Duodenal mucosa (tissue), 2 donors: Measurements from ENCODE around the gene RAD9A.

Experiments
- H3K27ac ChIP-seq: one replicate; pipeline ENCODE4 v1.7.0; 2013; ENCODE audit warnings: low read depth, low read length
- H3K27me3 ChIP-seq, 2 donors: one replicate each; pipeline ENCODE4 v1.7.0; 2013; ENCODE audit warnings: low read length in 2 of 2, control low read depth in 1 of 2; ENCODE audit not compliant: insufficient read depth in 2 of 2, control insufficient read depth in 1 of 2
- H3K36me3 ChIP-seq, 2 donors: one replicate each; pipeline ENCODE4 v1.7.0; 2013; ENCODE audit warnings: low read length in 2 of 2, control low read depth in 1 of 2; ENCODE audit not compliant: insufficient read depth in 2 of 2, control insufficient read depth in 1 of 2
- H3K4me1 ChIP-seq, 2 donors: one replicate each; pipeline ENCODE4 v1.7.0; 2013; ENCODE audit warnings: low read length in 2 of 2, control low read depth in 1 of 2; ENCODE audit not compliant: insufficient read depth in 2 of 2, control insufficient read depth in 1 of 2
- H3K4me3 ChIP-seq, 2 donors: one replicate each; pipeline ENCODE4 v1.7.0; 2013; ENCODE audit warnings: low read length in 2 of 2, low read depth in 1 of 2
- H3K9ac ChIP-seq, 2 donors: one replicate each; pipeline ENCODE4 v1.7.0; 2013; ENCODE audit warnings: low read length in 2 of 2, low read depth in 1 of 2
- H3K9me3 ChIP-seq, 2 donors: one replicate each; pipeline ENCODE4 v1.7.0; 2013; ENCODE audit warnings: low read length in 2 of 2, control low read depth in 1 of 2; ENCODE audit not compliant: control insufficient read depth in 1 of 2

Gene RAD9A

GRCh38 chr11:67387069-67387468 lies 4.7 kb upstream of the RAD9A start:
- Histone ChIP-seq H3K9me3 (no peaks in the 10 kb centered on the region), H3K4me1 (peaks cover 0 to 10% of the 10 kb centered on the region in 2 donors), H3K36me3 (no peaks in the 10 kb centered on the region), H3K9ac (no peak overlapping the region), H3K27ac (no peak overlapping the region), H3K27me3 (peaks cover 0 to 6% of the 10 kb centered on the region in 2 donors), H3K4me3 (no peak overlapping the region)

GRCh38 chr11:67387518-67387917 lies 4.3 kb upstream of the RAD9A start:
- peaks cover 0 to 6% of the 10 kb centered on the region in 2 donors for H3K27me3 ChIP-seq
- no peak overlapping the region for H3K9ac ChIP-seq
- no peaks in the 10 kb centered on the region for H3K36me3 ChIP-seq
- H3K4me1 ChIP-seq = peaks cover 3 to 9% of the 10 kb centered on the region in 2 donors
- H3K27ac ChIP-seq = no peak overlapping the region
- H3K4me3 ChIP-seq = no peak overlapping the region
- no peaks in the 10 kb centered on the region for H3K9me3 ChIP-seq

DNA sequence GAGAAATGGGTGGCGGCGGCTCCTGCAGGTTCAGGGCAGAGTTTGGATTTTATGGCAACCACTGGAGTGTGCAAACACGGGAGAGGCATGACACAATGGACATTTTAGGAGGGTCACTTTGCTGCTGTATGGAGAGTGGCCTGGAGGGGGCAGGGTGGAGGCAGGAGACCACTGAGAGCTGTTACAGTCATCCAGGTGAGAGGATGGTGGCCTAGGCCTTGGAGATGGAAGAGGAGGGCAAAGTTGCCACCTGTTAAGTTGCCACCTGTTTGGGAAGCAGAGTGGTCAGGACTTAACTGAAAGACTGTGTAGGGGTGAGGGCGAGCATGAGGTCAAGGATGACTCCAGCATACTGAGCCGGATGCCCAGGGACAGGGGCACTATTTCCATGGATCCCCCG lies 2.3 kb upstream of the RAD9A start:
- Histone ChIP-seq H3K9ac (no peak overlapping the region), H3K27ac (no peak overlapping the region)

DNA sequence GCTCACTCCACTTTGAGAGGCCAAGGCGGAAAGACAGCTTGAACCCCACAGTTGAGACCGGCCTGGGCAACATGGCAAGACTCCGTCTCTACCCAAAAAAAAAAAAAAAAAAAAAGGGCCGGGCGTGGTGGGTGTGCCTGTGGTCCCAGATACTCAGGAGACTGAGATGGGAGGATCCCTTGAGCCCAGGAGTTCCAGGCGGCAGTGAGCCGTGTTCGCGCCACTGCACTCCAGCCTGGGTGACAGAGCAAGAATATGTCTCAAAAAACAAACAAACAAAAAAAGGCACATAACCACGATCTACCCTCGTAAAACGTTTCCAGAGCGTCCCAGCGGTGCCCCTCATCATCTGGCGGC lies 861 bp upstream of the RAD9A start:
- peak overlapping the region; percentile 88 to 91 for H3K4me3 ChIP-seq
- H3K9ac ChIP-seq = peak overlapping the region; percentile 88 to 91
- peaks cover 7 to 11% of the 10 kb centered on the region in 2 donors for H3K4me1 ChIP-seq
- no peaks in the 10 kb centered on the region for H3K9me3 ChIP-seq
- H3K27me3 ChIP-seq = no peaks in the 10 kb centered on the region
- peak overlapping the region; percentile 64 for H3K27ac ChIP-seq
- peaks cover 0 to 22% of the 10 kb centered on the region in 2 donors for H3K36me3 ChIP-seq

More for the DNA sequence above, 2.3 kb upstream of the RAD9A start:
- Histone ChIP-seq H3K4me3 (no peak overlapping the region), H3K4me1 (peaks cover 7 to 11% of the 10 kb centered on the region in 2 donors), H3K36me3 (peaks cover 0 to 12% of the 10 kb centered on the region in 2 donors), H3K9me3 (no peaks in the 10 kb centered on the region), H3K27me3 (peaks cover 0 to 6% of the 10 kb centered on the region in 2 donors)

DNA sequence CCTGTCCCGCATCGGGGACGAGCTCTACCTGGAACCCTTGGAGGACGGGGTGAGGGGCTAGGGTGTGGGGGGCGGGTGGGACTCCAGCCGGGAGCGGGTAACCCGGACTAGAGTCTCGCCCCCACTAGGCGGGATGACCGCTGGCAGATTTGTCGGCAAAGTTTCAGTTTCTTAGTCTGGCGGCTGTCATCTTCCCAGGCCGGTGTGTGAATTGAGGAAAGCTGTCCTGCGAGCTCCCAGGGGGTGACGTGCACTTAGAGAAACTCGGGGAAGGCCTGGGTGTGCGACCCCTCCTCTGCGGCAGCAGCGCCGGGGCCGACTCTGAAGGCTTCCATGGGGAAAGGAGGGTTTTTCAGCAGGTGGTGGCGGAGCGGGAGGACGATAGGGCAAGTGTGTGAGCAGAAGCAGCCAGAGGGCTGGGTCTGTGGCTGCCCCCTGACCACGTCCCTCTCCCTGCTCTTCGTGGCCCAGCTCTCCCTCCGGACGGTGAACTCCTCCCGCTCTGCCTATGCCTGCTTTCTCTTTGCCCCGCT lies 463 bp downstream of the RAD9A start:
- peak overlapping the region; percentile 62 for H3K27ac ChIP-seq

GRCh38 chr11:67393437-67393836 lies 1.7 kb downstream of the RAD9A start:
- Histone ChIP-seq H3K4me3 (no peak overlapping the region), H3K9ac (no peak overlapping the region), H3K27ac (no peak overlapping the region), H3K9me3 (no peaks in the 10 kb centered on the region), H3K27me3 (no peaks in the 10 kb centered on the region), H3K36me3 (peaks cover 13 to 44% of the 10 kb centered on the region in 2 donors), H3K4me1 (peaks cover 7 to 15% of the 10 kb centered on the region in 2 donors)

More for the DNA sequence above, 463 bp downstream of the RAD9A start:
- H3K4me1 ChIP-seq = peaks cover 7 to 11% of the 10 kb centered on the region in 2 donors
- no peaks in the 10 kb centered on the region for H3K9me3 ChIP-seq
- H3K36me3 ChIP-seq = peaks cover 3 to 32% of the 10 kb centered on the region in 2 donors
- peak overlapping the region; percentile 55 to 88 for H3K9ac ChIP-seq
- H3K27me3 ChIP-seq = no peaks in the 10 kb centered on the region
- H3K4me3 ChIP-seq = peak overlapping the region; percentile 88 to 91

GRCh38 chr11:67393990-67394389 lies 2.2 kb downstream of the RAD9A start:
- H3K27ac ChIP-seq = no peak overlapping the region
- no peak overlapping the region for H3K9ac ChIP-seq
- H3K4me1 ChIP-seq = peaks cover 7 to 18% of the 10 kb centered on the region in 2 donors
- H3K36me3 ChIP-seq = peaks cover 18 to 49% of the 10 kb centered on the region in 2 donors
- no peaks in the 10 kb centered on the region for H3K27me3 ChIP-seq
- no peak overlapping the region for H3K4me3 ChIP-seq
- no peaks in the 10 kb centered on the region for H3K9me3 ChIP-seq

DNA sequence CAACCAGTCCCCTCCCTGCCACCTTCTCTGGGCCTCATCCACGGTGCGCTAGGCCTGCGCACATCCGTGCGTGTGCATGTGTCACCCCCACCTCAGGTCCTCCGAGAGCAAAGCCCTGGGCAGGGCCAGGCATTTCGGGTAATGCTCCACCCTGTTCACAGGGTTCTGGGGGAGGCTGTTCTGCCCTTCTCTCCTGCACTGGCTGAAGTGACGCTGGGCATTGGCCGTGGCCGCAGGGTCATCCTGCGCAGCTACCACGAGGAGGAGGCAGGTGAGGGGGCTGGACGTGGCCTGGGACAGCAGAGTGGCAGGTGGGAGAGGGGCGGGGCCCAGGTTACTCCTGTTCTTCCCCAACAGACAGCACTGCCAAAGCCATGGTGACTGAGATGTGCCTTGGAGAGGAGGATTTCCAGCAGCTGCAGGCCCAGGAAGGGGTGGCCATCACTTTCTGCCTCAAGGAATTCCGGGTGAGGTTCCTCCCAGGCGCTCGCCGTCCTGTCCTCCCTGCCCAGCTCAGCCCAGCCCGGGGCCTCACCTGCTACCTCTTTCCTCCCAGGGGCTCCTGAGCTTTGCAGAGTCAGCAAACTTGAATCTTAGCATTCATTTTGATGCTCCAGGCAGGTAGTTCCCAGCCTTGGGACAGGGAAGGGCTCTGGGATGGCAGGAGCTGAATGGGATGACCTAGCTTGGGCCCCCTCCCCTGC lies 3.9 kb downstream of the RAD9A start:
- no peaks in the 10 kb centered on the region for H3K27me3 ChIP-seq
- peaks cover 20 to 30% of the 10 kb centered on the region in 2 donors for H3K4me1 ChIP-seq
- no peaks in the 10 kb centered on the region for H3K9me3 ChIP-seq
- no peak overlapping the region for H3K4me3 ChIP-seq
- H3K9ac ChIP-seq = no peak overlapping the region
- no peak overlapping the region for H3K27ac ChIP-seq
- peaks cover 25 to 55% of the 10 kb centered on the region in 2 donors for H3K36me3 ChIP-seq

GRCh38 chr11:67396259-67396581 lies 4.4 kb downstream of the RAD9A start:
- H3K4me1 ChIP-seq = peaks cover 21 to 35% of the 10 kb centered on the region in 2 donors
- H3K9me3 ChIP-seq = no peaks in the 10 kb centered on the region
- H3K36me3 ChIP-seq = peaks cover 25 to 55% of the 10 kb centered on the region in 2 donors
- H3K27me3 ChIP-seq = no peaks in the 10 kb centered on the region
- H3K27ac ChIP-seq = no peak overlapping the region
- no peak overlapping the region for H3K9ac ChIP-seq
- H3K4me3 ChIP-seq = no peak overlapping the region

DNA sequence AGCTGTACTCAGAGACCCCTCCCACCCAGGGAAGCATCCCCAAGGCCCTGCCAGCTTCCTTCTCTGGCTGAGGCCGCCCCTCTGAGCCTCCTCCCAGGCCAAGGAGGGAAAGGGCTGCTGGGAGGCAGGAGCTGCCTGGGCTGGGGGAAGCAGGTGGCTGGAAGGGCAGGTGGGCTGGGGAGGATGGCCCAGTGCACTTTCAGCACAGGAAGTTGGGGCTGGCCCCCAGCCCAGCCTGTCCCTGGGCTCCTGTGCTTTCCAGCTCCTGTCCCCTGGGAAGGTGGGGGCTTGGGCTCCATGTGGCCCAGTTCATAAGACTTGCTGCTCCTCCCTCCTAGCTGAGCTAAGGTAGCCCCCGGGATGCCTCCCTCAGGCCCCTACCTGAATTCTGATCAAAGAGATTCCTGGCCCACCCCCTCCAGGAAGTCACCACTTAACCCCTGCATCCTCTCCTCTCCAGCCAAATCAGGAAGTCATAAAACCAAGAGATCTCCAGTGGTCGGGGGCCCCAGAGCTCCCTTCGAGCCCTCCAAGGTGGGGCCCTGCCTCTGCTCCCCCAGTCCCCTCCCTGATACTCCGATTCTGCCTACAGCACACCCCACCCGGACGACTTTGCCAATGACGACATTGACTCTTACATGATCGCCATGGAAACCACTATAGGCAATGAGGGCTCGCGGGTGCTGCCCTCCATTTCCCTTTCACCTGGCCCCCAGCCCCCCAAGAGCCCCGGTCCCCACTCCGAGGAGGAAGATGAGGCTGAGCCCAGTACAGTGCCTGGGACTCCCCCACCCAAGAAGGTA lies 5.0 kb downstream of the RAD9A start:
- peaks cover 25 to 55% of the 10 kb centered on the region in 2 donors for H3K36me3 ChIP-seq
- no peak overlapping the region for H3K4me3 ChIP-seq
- no peaks in the 10 kb centered on the region for H3K27me3 ChIP-seq
- no peak overlapping the region for H3K9ac ChIP-seq
- no peaks in the 10 kb centered on the region for H3K9me3 ChIP-seq
- peaks cover 21 to 35% of the 10 kb centered on the region in 2 donors for H3K4me1 ChIP-seq
- no peak overlapping the region for H3K27ac ChIP-seq
